IPS-15b (cell line): ENCODE data around the gene NANOS1.

Source experiments
- H3K27me3 ChIP-seq: one replicate; pipeline ENCODE4 v1.6.1; 2013; ENCODE audit warnings: low read length; ENCODE audit not compliant: control insufficient read depth, insufficient read depth
- H3K36me3 ChIP-seq: one replicate; pipeline ENCODE4 v1.6.1; 2013; ENCODE audit warnings: low read length; ENCODE audit not compliant: control insufficient read depth, insufficient read depth
- H3K4me1 ChIP-seq: one replicate; pipeline ENCODE4 v1.6.1; 2013; ENCODE audit warnings: mild to moderate bottlenecking, low read length; ENCODE audit not compliant: control insufficient read depth, insufficient read depth
- H3K4me3 ChIP-seq: one replicate; pipeline ENCODE4 v1.5.1; 2013; ENCODE audit warnings: low read depth, low read length
- H3K9ac ChIP-seq: one replicate; pipeline ENCODE4 v1.6.1; 2013; ENCODE audit warnings: low read depth, mild to moderate bottlenecking, low read length
- H3K9me3 ChIP-seq: one replicate; pipeline ENCODE4 v1.6.1; 2013; ENCODE audit warnings: mild to moderate bottlenecking, low read length; ENCODE audit not compliant: control insufficient read depth, insufficient read depth

The NANOS1 gene

GRCh38 chr10:118994321-118994720, 35.2 kb upstream of the NANOS1 start:
- Histone ChIP-seq H3K9ac (no peak overlapping the region), H3K36me3 (no peaks in the 10 kb centered on the region), H3K9me3 (no peaks in the 10 kb centered on the region), H3K27me3 (no peaks in the 10 kb centered on the region), H3K4me3 (no peak overlapping the region), H3K4me1 (no peaks in the 10 kb centered on the region)

- no peak overlapping the region for H3K9ac ChIP-seq
- H3K36me3 ChIP-seq = no peaks in the 10 kb centered on the region
- H3K27me3 ChIP-seq = no peaks in the 10 kb centered on the region
- H3K4me1 ChIP-seq = no peaks in the 10 kb centered on the region
- no peak overlapping the region for H3K4me3 ChIP-seq
- H3K9me3 ChIP-seq = no peaks in the 10 kb centered on the region
These were observed 33.8 kb upstream of the NANOS1 start for GRCh38 chr10:118995739-118996138.

GRCh38 chr10:118997379-118997778, 32.1 kb upstream of the NANOS1 start:
- no peaks in the 10 kb centered on the region for H3K9me3 ChIP-seq
- no peaks in the 10 kb centered on the region for H3K4me1 ChIP-seq
- no peak overlapping the region for H3K9ac ChIP-seq
- H3K27me3 ChIP-seq = no peaks in the 10 kb centered on the region
- no peak overlapping the region for H3K4me3 ChIP-seq
- H3K36me3 ChIP-seq = no peaks in the 10 kb centered on the region

GRCh38 chr10:118998183-118998582, 31.3 kb upstream of the NANOS1 start:
- Histone ChIP-seq H3K9me3 (no peaks in the 10 kb centered on the region), H3K9ac (no peak overlapping the region), H3K4me1 (no peaks in the 10 kb centered on the region), H3K4me3 (no peak overlapping the region), H3K36me3 (no peaks in the 10 kb centered on the region), H3K27me3 (no peaks in the 10 kb centered on the region)

- H3K9me3 ChIP-seq = no peaks in the 10 kb centered on the region
- no peaks in the 10 kb centered on the region for H3K4me1 ChIP-seq
- no peak overlapping the region for H3K4me3 ChIP-seq
- no peaks in the 10 kb centered on the region for H3K27me3 ChIP-seq
- H3K36me3 ChIP-seq = no peaks in the 10 kb centered on the region
- H3K9ac ChIP-seq = no peak overlapping the region
These were observed 27.6 kb upstream of the NANOS1 start for GRCh38 chr10:119001717-119002500.

GRCh38 chr10:119003572-119004289, 25.8 kb upstream of the NANOS1 start:
- Histone ChIP-seq H3K4me1 (no peaks in the 10 kb centered on the region), H3K9ac (no peak overlapping the region), H3K4me3 (no peak overlapping the region), H3K9me3 (no peaks in the 10 kb centered on the region), H3K36me3 (no peaks in the 10 kb centered on the region), H3K27me3 (no peaks in the 10 kb centered on the region)

GRCh38 chr10:119005362-119006043, 24.0 kb upstream of the NANOS1 start:
- Histone ChIP-seq H3K9me3 (no peaks in the 10 kb centered on the region), H3K4me3 (no peak overlapping the region), H3K36me3 (no peaks in the 10 kb centered on the region), H3K4me1 (no peaks in the 10 kb centered on the region), H3K27me3 (no peaks in the 10 kb centered on the region), H3K9ac (no peak overlapping the region)

- Histone ChIP-seq H3K9me3 (no peaks in the 10 kb centered on the region), H3K27me3 (no peaks in the 10 kb centered on the region), H3K36me3 (no peaks in the 10 kb centered on the region), H3K4me1 (no peaks in the 10 kb centered on the region), H3K4me3 (no peak overlapping the region), H3K9ac (no peak overlapping the region)
These were observed 22.9 kb upstream of the NANOS1 start for GRCh38 chr10:119006451-119007210.

GRCh38 chr10:119007211-119007574, 22.3 kb upstream of the NANOS1 start:
- Histone ChIP-seq H3K9me3 (no peaks in the 10 kb centered on the region), H3K36me3 (no peaks in the 10 kb centered on the region), H3K9ac (no peak overlapping the region), H3K4me1 (no peaks in the 10 kb centered on the region), H3K27me3 (no peaks in the 10 kb centered on the region), H3K4me3 (no peak overlapping the region)

GRCh38 chr10:119020627-119020946, 8.9 kb upstream of the NANOS1 start:
- H3K27me3 ChIP-seq = no peaks in the 10 kb centered on the region
- peaks cover 10% of the 10 kb centered on the region for H3K4me1 ChIP-seq
- H3K9ac ChIP-seq = no peak overlapping the region
- H3K4me3 ChIP-seq = no peak overlapping the region
- H3K9me3 ChIP-seq = no peaks in the 10 kb centered on the region
- H3K36me3 ChIP-seq = no peaks in the 10 kb centered on the region

- Histone ChIP-seq H3K4me3 (no peak overlapping the region), H3K9me3 (no peaks in the 10 kb centered on the region), H3K27me3 (no peaks in the 10 kb centered on the region), H3K36me3 (no peaks in the 10 kb centered on the region), H3K9ac (no peak overlapping the region), H3K4me1 (peaks cover 10% of the 10 kb centered on the region)
These were observed 6.5 kb upstream of the NANOS1 start for GRCh38 chr10:119022846-119023552.
